Naive thymus-derived CD4-positive, alpha-beta T cell (primary cell): ENCODE measurements around the gene SH3TC1. TPM values are rescaled to one million over a fixed set of nuclear protein-coding genes. Genes with fewer than 3 reads are reported as not detected.
A peak's percentile ranks its signal among the peaks of the same experiment; 100 is the strongest.

Experiments used
- ATAC-seq: fragments of 150-1000 bp; cut with Tn5 transposase; 2 replicates; pipeline ENCODE4 v1.10.0; 2021; ENCODE audit warnings: mild to moderate bottlenecking, moderate library complexity
- CTCF ChIA-PET: fragments of 350-600 bp; sonication (Branson Sonifier 250); formaldehyde crosslinking; loops from one replicate; lab custom pipeline; 2021; ENCODE audit warnings: antibody characterized with exemption; lab: Charles Lee
- POLR2A ChIA-PET: fragments of 350-600 bp; sonication (Branson Sonifier 250); formaldehyde crosslinking; loops from one replicate; lab custom pipeline; 2021; ENCODE audit warnings: antibody characterized with exemption, inconsistent platforms; lab: Charles Lee
- DNase-seq, 9 donors: peaks; one replicate each; pipeline versions ENCODE4 v3.0.0 to v3.0.0-alpha.2; 2020 to 2022; ENCODE audit warnings: mixed read lengths in 1 of 9
- H3K27ac ChIP-seq: one replicate; pipeline ENCODE4 v1.7.0; 2013; ENCODE audit warnings: mild to moderate bottlenecking, low read depth, low read length, moderate library complexity
- H3K27me3 ChIP-seq, 2 donors: one replicate each; pipeline ENCODE4 v1.7.0; 2013; ENCODE audit warnings: low read length in 2 of 2, mild to moderate bottlenecking in 2 of 2, moderate library complexity in 2 of 2; ENCODE audit not compliant: control insufficient read depth in 2 of 2, insufficient read depth in 2 of 2
- H3K36me3 ChIP-seq, 3 experiments: 1 replicate in 2 of 3; 2 replicates in 1 of 3; pipeline ENCODE4 v1.7.0; 2013; ENCODE audit warnings: low read length in 3 of 3, mild to moderate bottlenecking in 3 of 3, moderate library complexity in 1 of 3; ENCODE audit not compliant: insufficient read depth in 3 of 3, control insufficient read depth in 2 of 3
- H3K4me1 ChIP-seq, 2 donors: one replicate each; pipeline ENCODE4 v1.7.0; 2013; ENCODE audit warnings: low read length in 2 of 2, mild to moderate bottlenecking in 2 of 2, moderate library complexity in 1 of 2; ENCODE audit not compliant: control insufficient read depth in 2 of 2, insufficient read depth in 2 of 2
- H3K4me3 ChIP-seq: 2 replicates; pipeline ENCODE4 v1.7.0; 2013; ENCODE audit warnings: mild to moderate bottlenecking, low read length
- H3K9me3 ChIP-seq, 3 experiments: 1 replicate in 2 of 3; 2 replicates in 1 of 3; pipeline ENCODE4 v1.7.0; 2013; ENCODE audit warnings: low read length in 3 of 3; ENCODE audit not compliant: control insufficient read depth in 2 of 3
- H3K27ac Mint-ChIP-seq, 9 donors: one replicate each; pipeline ENCODE4 v1.8.0; 2020 to 2022; ENCODE audit warnings: mixed read lengths in 9 of 9, mild to moderate bottlenecking in 8 of 9, moderate library complexity in 5 of 9, inconsistent platforms in 2 of 9
- H3K27me3 Mint-ChIP-seq, 5 donors: one replicate each; pipeline ENCODE4 v1.8.0; 2021 to 2022; ENCODE audit warnings: mixed read lengths in 5 of 5, mild to moderate bottlenecking in 1 of 5
- H3K36me3 Mint-ChIP-seq, 5 donors: one replicate each; pipeline ENCODE4 v1.8.0; 2020 to 2022; ENCODE audit warnings: mixed read lengths in 5 of 5, mild to moderate bottlenecking in 3 of 5, inconsistent platforms in 1 of 5
- H3K4me1 Mint-ChIP-seq, 7 donors: one replicate each; pipeline ENCODE4 v1.8.0; 2020 to 2022; ENCODE audit warnings: mixed read lengths in 7 of 7, mild to moderate bottlenecking in 3 of 7, inconsistent platforms in 1 of 7
- H3K4me3 Mint-ChIP-seq, 10 donors: one replicate each; pipeline ENCODE4 v1.8.0; 2020 to 2022; ENCODE audit warnings: mild to moderate bottlenecking in 10 of 10, mixed read lengths in 10 of 10, moderate library complexity in 6 of 10, inconsistent platforms in 2 of 10
- H3K9me3 Mint-ChIP-seq, 11 donors: one replicate each; pipeline ENCODE4 v1.8.0; 2020 to 2022; ENCODE audit warnings: mixed read lengths in 11 of 11, mild to moderate bottlenecking in 4 of 11, inconsistent platforms in 1 of 11, moderate library complexity in 1 of 11
- intact Hi-C, 2 donors: fragments of 100-400 bp; cut with micrococcal nuclease; formaldehyde crosslinking; loops; one replicate each; pipeline ENCODE4 v1.15.1; 2023
- polyA plus RNA-seq, 2 donors: library from polyadenylated mRNA; unstranded; fragments of 300-500 nt; fragmentation: Illumina TruSeq; gene quantifications; one replicate each; pipeline ENCODE4 v1.2.3, GENCODE V29; 2021
- total RNA-seq, 6 experiments: library from RNA in 5 of 6; stranded (reverse) in 5 of 6; gene quantifications; 1 replicate in 5 of 6; 2 replicates in 1 of 6; pipeline ENCODE4 v1.2.3 and lab custom pipeline; 2021 to 2026

SH3TC1 gene
- total and polyA plus RNA-seq, 7 experiments from 2014 or later: 6.5 to 120 (median 34.9) TPM

GRCh38 chr4:8236106-8236919 is 37.2 kb downstream of the SH3TC1 start:
- intact Hi-C loops: no loop called here
- ATAC-seq (no peak), DNase-seq (no peak)
- Mint-ChIP-seq H3K27ac (peak overlapping the region in 1 of 9 donors; percentile 62), H3K4me3 (no peak overlapping the region), H3K9me3 (no peaks in the 10 kb centered on the region), H3K4me1 (peaks cover 0 to 3% (median 0%) of the 10 kb centered on the region in 7 donors), H3K27me3 (no peaks in the 10 kb centered on the region), H3K36me3 (peaks cover 0 to 14% (median 6%) of the 10 kb centered on the region in 5 donors)
- Histone ChIP-seq H3K27me3 (no peaks in the 10 kb centered on the region), H3K4me1 (no peaks in the 10 kb centered on the region), H3K27ac (no peak overlapping the region), H3K4me3 (no peak overlapping the region), H3K9me3 (no peaks in the 10 kb centered on the region), H3K36me3 (peaks cover 0 to 85% (median 6%) of the 10 kb centered on the region in 3 experiments)
- ChIA-PET CTCF (no interaction called here), POLR2A (no interaction called here)

DNA sequence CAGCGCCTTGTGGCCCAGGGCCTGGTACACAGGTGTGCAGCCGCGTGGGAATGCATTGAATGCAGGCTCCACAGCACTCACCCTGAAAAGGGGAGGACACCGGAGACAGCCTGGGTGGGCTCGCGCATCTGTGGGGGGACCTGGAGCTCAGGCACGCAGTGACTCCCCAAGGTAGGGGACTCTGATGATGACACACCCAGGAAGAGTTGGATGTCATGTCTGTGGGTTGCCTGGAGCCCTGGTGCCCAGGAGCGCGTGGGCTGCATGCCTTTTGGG is 37.8 kb downstream of the SH3TC1 start:
- intact Hi-C loops: no loop called here
- Histone ChIP-seq H3K36me3 (peaks cover 0 to 91% (median 6%) of the 10 kb centered on the region in 3 experiments), H3K27ac (no peak overlapping the region), H3K4me3 (no peak overlapping the region), H3K9me3 (no peaks in the 10 kb centered on the region), H3K27me3 (no peaks in the 10 kb centered on the region), H3K4me1 (peaks cover 0 to 1% of the 10 kb centered on the region in 2 donors)
- ChIA-PET POLR2A (no interaction called here), CTCF (no interaction called here)
- Mint-ChIP-seq H3K36me3 (peaks cover 0 to 14% (median 6%) of the 10 kb centered on the region in 5 donors), H3K4me3 (no peak overlapping the region), H3K9me3 (no peaks in the 10 kb centered on the region), H3K27me3 (no peaks in the 10 kb centered on the region), H3K4me1 (peaks cover 0 to 3% (median under 1%) of the 10 kb centered on the region in 7 donors), H3K27ac (no peak overlapping the region)
- ATAC-seq: no peak
- DNase-seq: no peak

- peaks cover 0 to 4% of the 10 kb centered on the region in 2 donors for H3K4me1 ChIP-seq
- no peaks in the 10 kb centered on the region for H3K27me3 ChIP-seq
- H3K36me3 ChIP-seq: peaks cover 0 to 91% (median 6%) of the 10 kb centered on the region in 3 experiments
- ChIA-PET CTCF (interaction anchor here (0.8 kb wide), 1 partner anchor 61 kb away, joined by 3 read pairs; no protein-coding TSS in a partner anchor), POLR2A (no interaction called here)
- Mint-ChIP-seq H3K27me3 (no peaks in the 10 kb centered on the region), H3K27ac (no peak overlapping the region), H3K9me3 (no peaks in the 10 kb centered on the region), H3K4me1 (peaks cover 0 to 4% (median 3%) of the 10 kb centered on the region in 7 donors), H3K4me3 (no peak overlapping the region), H3K36me3 (peaks cover 0 to 11% (median 5%) of the 10 kb centered on the region in 5 donors)
- H3K9me3 ChIP-seq: no peaks in the 10 kb centered on the region
- peak overlapping the region; percentile 8 for H3K27ac ChIP-seq
- intact Hi-C loops: no loop called here
- no peak overlapping the region for H3K4me3 ChIP-seq
- DNase-seq: no peak
- no peak for ATAC-seq
Measured at GRCh38 chr4:8237256-8237989, 38.3 kb downstream of the SH3TC1 start.

DNA sequence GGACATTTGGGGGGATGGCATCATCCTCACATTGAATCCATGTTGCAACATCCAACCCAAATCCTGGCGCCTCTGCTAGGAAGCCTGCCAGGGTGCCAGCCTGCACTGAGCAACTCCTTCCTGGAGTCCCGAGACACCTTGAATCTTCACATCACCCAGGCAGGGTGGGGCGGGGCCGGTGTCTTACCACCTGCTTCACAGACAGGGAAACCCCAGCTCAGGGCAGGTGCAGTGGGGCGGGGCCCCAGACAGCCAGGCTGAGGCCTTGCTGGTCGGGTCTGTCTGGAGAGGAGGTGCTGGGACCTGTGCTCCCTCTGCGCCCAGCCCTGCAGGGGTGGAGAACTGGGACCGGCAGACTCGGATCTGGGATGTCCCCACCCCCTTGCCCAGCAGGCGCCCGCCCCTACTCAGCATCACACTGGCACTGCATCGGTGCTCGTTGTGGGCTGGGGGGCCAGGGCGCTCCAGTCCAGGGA is 39.0 kb downstream of the SH3TC1 start:
- Mint-ChIP-seq H3K27me3 (no peaks in the 10 kb centered on the region), H3K36me3 (peaks cover 0 to 10% (median 5%) of the 10 kb centered on the region in 5 donors), H3K4me1 (peaks cover 0 to 4% (median 3%) of the 10 kb centered on the region in 7 donors), H3K9me3 (no peaks in the 10 kb centered on the region), H3K27ac (no peak overlapping the region), H3K4me3 (no peak overlapping the region)
- peak in 3 of 9 donors; percentile 18 to 47 (median 24) for DNase-seq
- ChIA-PET POLR2A (no interaction called here), CTCF (interaction anchor here (0.8 kb wide), 1 partner anchor 61 kb away, joined by 3 read pairs; no protein-coding TSS in a partner anchor)
- Histone ChIP-seq H3K27ac (no peak overlapping the region), H3K4me3 (no peak overlapping the region), H3K36me3 (peaks cover 0 to 85% (median 6%) of the 10 kb centered on the region in 3 experiments), H3K27me3 (no peaks in the 10 kb centered on the region), H3K9me3 (no peaks in the 10 kb centered on the region), H3K4me1 (peaks cover 0 to 4% of the 10 kb centered on the region in 2 donors)
- ATAC-seq: peak; percentile 33
- intact Hi-C loops: no loop called here

- POLR2A ChIA-PET: no interaction called here
- DNase-seq (no peak), ATAC-seq (no peak)
- Mint-ChIP-seq H3K9me3 (no peaks in the 10 kb centered on the region), H3K27me3 (no peaks in the 10 kb centered on the region), H3K4me3 (no peak overlapping the region), H3K4me1 (peaks cover 0 to 4% (median 3%) of the 10 kb centered on the region in 7 donors), H3K36me3 (peaks cover 0 to 10% (median 5%) of the 10 kb centered on the region in 5 donors), H3K27ac (no peak overlapping the region)
- H3K9me3 ChIP-seq: no peaks in the 10 kb centered on the region
- intact Hi-C loops: no loop called here
- no peak overlapping the region for H3K4me3 ChIP-seq
- H3K36me3 ChIP-seq: peaks cover 0 to 80% (median 6%) of the 10 kb centered on the region in 3 experiments
- CTCF ChIA-PET: no interaction called here
- no peak overlapping the region for H3K27ac ChIP-seq
- peaks cover 0 to 4% of the 10 kb centered on the region in 2 donors for H3K4me1 ChIP-seq
- no peaks in the 10 kb centered on the region for H3K27me3 ChIP-seq
Measured at GRCh38 chr4:8238515-8239053, 39.5 kb downstream of the SH3TC1 start.

GRCh38 chr4:8239226-8239625 is 40.1 kb downstream of the SH3TC1 start:
- no peak for DNase-seq
- peak overlapping the region in 4 of 9 donors; percentile 21 to 64 (median 37) for H3K27ac Mint-ChIP-seq
- H3K9me3 Mint-ChIP-seq: no peaks in the 10 kb centered on the region
- H3K27me3 ChIP-seq: no peaks in the 10 kb centered on the region
- no peak for ATAC-seq
- POLR2A ChIA-PET: no interaction called here
- no peak overlapping the region for H3K27ac ChIP-seq
- CTCF ChIA-PET: no interaction called here
- H3K4me1 Mint-ChIP-seq: peaks cover 0 to 4% (median 3%) of the 10 kb centered on the region in 7 donors
- peaks cover 0 to 73% (median 2%) of the 10 kb centered on the region in 3 experiments for H3K36me3 ChIP-seq
- no peak overlapping the region for H3K4me3 ChIP-seq
- no peak overlapping the region for H3K4me3 Mint-ChIP-seq
- H3K9me3 ChIP-seq: no peaks in the 10 kb centered on the region
- peaks cover 0 to 4% of the 10 kb centered on the region in 2 donors for H3K4me1 ChIP-seq
- intact Hi-C loops: no loop called here
- no peaks in the 10 kb centered on the region for H3K27me3 Mint-ChIP-seq
- peaks cover 0 to 10% (median 5%) of the 10 kb centered on the region in 5 donors for H3K36me3 Mint-ChIP-seq
